IMR-90 (cell line): ENCODE results near the gene NAB1. TPM values are rescaled to one million over a fixed set of nuclear protein-coding genes. Genes with fewer than 3 reads are reported as not detected.

Source experiments
- ATAC-seq: fragments of 200-7000 bp; cut with Tn5 transposase; 2 replicates; pipeline ENCODE4 v1.9.1; 2020; ENCODE audit warnings: low read depth, mild to moderate bottlenecking, moderate library complexity
- BruUV-seq: library from RNA; stranded (reverse); fragments of 400-500 nt; replicated peaks from 2 replicates; lab custom pipeline; 2021; lab: Mats Ljungman, UMichigan
- CTCF ChIA-PET: fragments of 300-600 bp; formaldehyde crosslinking; extraction: SDS; loops from one replicate; lab custom pipeline; 2021; ENCODE audit warnings: antibody characterized with exemption; lab: Yijun Ruan, JAX
- POLR2A ChIA-PET: fragments of 300-600 bp; sonication (Branson Sonifier 250); formaldehyde crosslinking; loops from one replicate; lab custom pipeline; 2022; ENCODE audit warnings: antibody characterized with exemption; ENCODE audit not compliant: unreplicated experiment; lab: Charles Lee
- DNase-seq: peaks from one replicate; pipeline ENCODE4 v3.0.0; 2013
- H2AFZ ChIP-seq: replicated peaks from 2 replicates; pipeline ENCODE3; 2013; ENCODE audit warnings: low read length, mild to moderate bottlenecking; ENCODE audit not compliant: poor library complexity
- H2AK5ac ChIP-seq: 2 replicates; pipeline ENCODE4 v1.6.1; 2013; ENCODE audit warnings: low read depth, low read length, inconsistent platforms
- H2AK9ac ChIP-seq: replicated peaks from 2 replicates; pipeline ENCODE3; 2013; ENCODE audit warnings: mild to moderate bottlenecking, low read depth, low read length, moderate library complexity; ENCODE audit not compliant: poor library complexity
- H2BK120ac ChIP-seq: 2 replicates; pipeline ENCODE4 v1.6.1; 2013; ENCODE audit warnings: low read depth, low read length, inconsistent platforms
- H2BK15ac ChIP-seq: 3 replicates; pipeline ENCODE4 v1.6.1; 2013; ENCODE audit warnings: low read depth, low read length, inconsistent platforms
- H2BK20ac ChIP-seq: 2 replicates; pipeline ENCODE4 v1.6.1; 2013; ENCODE audit warnings: low read depth, mild to moderate bottlenecking, inconsistent platforms, low read length, moderate library complexity
- H2BK5ac ChIP-seq: 2 replicates; pipeline ENCODE4 v1.6.1; 2013; ENCODE audit warnings: mild to moderate bottlenecking, low read depth, low read length, inconsistent platforms; ENCODE audit not compliant: poor library complexity, severe bottlenecking
- H3K14ac ChIP-seq: replicated peaks from 2 replicates; pipeline ENCODE4 v1.6.1; 2013; ENCODE audit warnings: low read depth, low read length, inconsistent platforms
- H3K18ac ChIP-seq: 2 replicates; pipeline ENCODE4 v1.6.1; 2013; ENCODE audit warnings: low read depth, low read length, control low read depth
- H3K23ac ChIP-seq: 2 replicates; pipeline ENCODE4 v1.6.1; 2013; ENCODE audit warnings: low read depth, low read length, inconsistent platforms
- H3K27ac ChIP-seq: 2 replicates; pipeline ENCODE4 v1.5.1; 2013; ENCODE audit warnings: mild to moderate bottlenecking, control low read depth, low read length; ENCODE audit not compliant: insufficient read depth
- H3K27me3 ChIP-seq: 2 replicates; pipeline ENCODE4 v1.6.1; 2013; ENCODE audit warnings: low read length; ENCODE audit not compliant: control insufficient read depth, insufficient read depth
- H3K36me3 ChIP-seq: 2 replicates; pipeline ENCODE4 v1.6.1; 2013; ENCODE audit warnings: low read length, mixed read lengths; ENCODE audit not compliant: control insufficient read depth, insufficient read depth
- H3K4ac ChIP-seq: 2 replicates; pipeline ENCODE4 v1.6.1; 2013; ENCODE audit warnings: low read depth, low read length, inconsistent platforms
- H3K4me1 ChIP-seq: 2 replicates; pipeline ENCODE4 v1.6.1; 2013; ENCODE audit warnings: low read length, mixed read lengths; ENCODE audit not compliant: control insufficient read depth, insufficient read depth
- H3K4me2 ChIP-seq: 2 replicates; pipeline ENCODE4 v1.6.1; 2013; ENCODE audit warnings: low read depth, mild to moderate bottlenecking, control low read depth, low read length, moderate library complexity
- H3K4me3 ChIP-seq: 2 replicates; pipeline ENCODE4 v1.5.1; 2013; ENCODE audit warnings: low read depth, mild to moderate bottlenecking, control low read depth, low read length, moderate library complexity; ENCODE audit not compliant: insufficient read depth
- H3K56ac ChIP-seq: 2 replicates; pipeline ENCODE4 v1.6.1; 2013; ENCODE audit warnings: low read length, inconsistent platforms; ENCODE audit not compliant: insufficient read depth; ENCODE audit errors: extremely low read depth
- H3K79me1 ChIP-seq, 2 experiments: 2 replicates each; pipeline ENCODE4 v1.6.1; 2013; ENCODE audit warnings: low read length in 2 of 2, inconsistent platforms in 1 of 2, low read depth in 1 of 2
- H3K9ac ChIP-seq: 2 replicates; pipeline ENCODE4 v1.6.1; 2013; ENCODE audit warnings: low read depth, low read length, control low read depth
- H3K9me1 ChIP-seq: 2 replicates; pipeline ENCODE4 v1.6.1; 2013; ENCODE audit warnings: low read length, inconsistent platforms; ENCODE audit not compliant: insufficient read depth
- H3K9me3 ChIP-seq: 2 replicates; pipeline ENCODE4 v1.6.1; 2013; ENCODE audit warnings: low read length; ENCODE audit not compliant: control insufficient read depth, insufficient read depth
- H4K20me1 ChIP-seq: 2 replicates; pipeline ENCODE4 v1.6.1; 2013; ENCODE audit warnings: low read length, inconsistent platforms; ENCODE audit not compliant: insufficient read depth
- H4K5ac ChIP-seq: 2 replicates; pipeline ENCODE4 v1.6.1; 2013; ENCODE audit warnings: mild to moderate bottlenecking, low read depth, low read length, control low read depth
- H4K8ac ChIP-seq, 2 experiments: 2 replicates each; pipeline ENCODE4 v1.6.1; 2013; ENCODE audit warnings: low read depth in 2 of 2, low read length in 2 of 2, control low read depth in 1 of 2, inconsistent platforms in 1 of 2
- H4K91ac ChIP-seq: 2 replicates; pipeline ENCODE4 v1.6.1; 2013; ENCODE audit warnings: low read depth, low read length, inconsistent platforms; ENCODE audit not compliant: insufficient read depth
- CEBPB ChIP-seq: IDR thresholded peaks from 2 replicates; pipeline ENCODE4 v1.6.1; 2012; ENCODE audit warnings: low read depth, low read length, improper control_type of control experiment
- CHD1 ChIP-seq: IDR thresholded peaks from 2 replicates; pipeline ENCODE4 v1.6.1; 2012; ENCODE audit warnings: low read depth, low read length, improper control_type of control experiment
- CTCF ChIP-seq: conservative IDR thresholded peaks from 2 replicates; pipeline ENCODE4 v1.5.1; 2012; ENCODE audit warnings: mild to moderate bottlenecking, low read depth, low read length, improper control_type of control experiment
- ELK1 ChIP-seq: fragments of 150-350 bp; IDR thresholded peaks from 2 replicates; pipeline ENCODE4 v1.6.1; 2016; ENCODE audit warnings: low read depth, mild to moderate bottlenecking, low read length, moderate library complexity, borderline replicate concordance
- MAFK ChIP-seq: IDR thresholded peaks from 2 replicates; pipeline ENCODE4 v1.6.1; 2012; ENCODE audit warnings: low read depth, low read length, improper control_type of control experiment
- SMC3 ChIP-seq: fragments of 150-350 bp; IDR thresholded peaks from 2 replicates; pipeline ENCODE4 v1.6.1; 2016; ENCODE audit warnings: low read depth, mild to moderate bottlenecking, antibody characterized with exemption, low read length, moderate library complexity
- WGBS, 2 experiments: methylation state at CpG; one replicate each; pipeline versions ENCODE4 v1.1.5 to v1.1.7; 2013; ENCODE audit warnings: missing lambda C conversion rate in 2 of 2; ENCODE audit not compliant: insufficient read length in 1 of 2; ENCODE audit errors: extremely low coverage in 2 of 2; 5-methylcytosine and 5-hydroxymethylcytosine counted together
- dilution Hi-C: fragments of 300-500 bp; cut with HindIII; formaldehyde crosslinking; loops from one replicate; pipeline ENCODE4 v1.14.3; 2018; ENCODE audit warnings: low sequenced_read_pairs; ENCODE audit not compliant: unreplicated experiment
- in situ Hi-C: fragments of 300-500 bp; cut with MboI; formaldehyde crosslinking; loops from 3 replicates; pipeline ENCODE4 v1.14.3; 2019; ENCODE audit warnings: low sequenced_read_pairs, inconsistent platforms, mixed read lengths
- intact Hi-C: fragments of 100-400 bp; cut with micrococcal nuclease; formaldehyde crosslinking; loops from 2 replicates; pipeline ENCODE4 v1.10.0; 2022
- polyA plus RNA-seq, 3 experiments: library from polyadenylated mRNA; depleted of rRNA; stranded (reverse); fragments of >200 nt; gene quantifications; 2 replicates each; pipeline ENCODE4 v1.2.3, GENCODE V29; 2012; ENCODE audit warnings: low replicate concordance in 1 of 3
- total RNA-seq: library from RNA; depleted of rRNA; stranded (reverse); fragments of >200 nt; gene quantifications from 2 replicates; pipeline ENCODE4 v1.2.3, GENCODE V29; 2012

NAB1 gene
- total and polyA plus RNA-seq, 2 of the 4 experiments (the other 2 are of a cell fraction) = 11.9 to 31.2 TPM

DNA sequence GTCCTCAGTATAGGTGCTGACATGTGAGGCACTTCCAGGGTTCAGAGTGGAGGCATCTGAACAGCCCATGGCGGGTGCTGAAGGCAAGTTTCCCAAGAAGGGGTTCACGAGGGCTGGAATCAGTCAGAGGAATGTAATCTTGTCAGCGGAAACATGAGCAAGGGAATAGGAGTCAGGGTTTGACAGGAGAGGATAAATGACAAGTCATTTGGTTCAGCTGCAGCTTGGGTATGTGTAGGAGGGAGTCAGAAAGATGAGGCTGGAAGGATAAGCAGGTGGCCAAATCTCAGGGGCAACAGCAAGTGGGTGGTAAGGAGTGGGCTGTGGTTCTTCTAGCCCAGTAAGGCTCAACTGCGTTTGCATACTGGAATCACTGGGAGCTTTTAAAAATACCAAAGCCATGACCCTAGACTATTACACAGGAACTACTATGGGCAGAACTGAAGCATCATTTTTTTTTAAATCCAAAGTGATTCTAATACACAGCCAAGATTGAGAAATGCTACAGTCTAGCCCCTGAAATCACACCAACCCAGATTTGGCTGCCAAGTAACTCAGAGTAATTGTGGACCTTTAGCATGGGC is 41.8 kb upstream of the NAB1 start:
- no peak overlapping the region for H4K5ac ChIP-seq
- DNase-seq (peak; percentile 83), ATAC-seq (peak; percentile 85)
- peak overlapping the region; percentile 53 for H2AFZ ChIP-seq
- in situ Hi-C loops (no loop called here), intact Hi-C loops (no loop called here), dilution Hi-C loops (no loop called here)
- no peaks in the 10 kb centered on the region for H3K79me1 ChIP-seq
- POLR2A ChIA-PET = no interaction called here
- no peak overlapping the region for H3K9ac ChIP-seq
- no peaks in the 10 kb centered on the region for H3K27me3 ChIP-seq
- 38% methylated on average over 1 of the region's 4 CpGs; no CpG with 5 or more reads in 1 of the 2 experiments for WGBS, 2 experiments
- H3K27ac ChIP-seq = no peak overlapping the region
- no peak overlapping the region for H3K4me3 ChIP-seq
- H2BK5ac ChIP-seq = no peak overlapping the region
- TF ChIP-seq SMC3 (no peak), ELK1 (no peak), MAFK (no peak), CEBPB (0 out of 2 replicates have a peak, but pooled peaks have one; percentile 17), CTCF (no peak), CHD1 (no peak)
- H2AK5ac ChIP-seq = no peak overlapping the region
- 0 out of 2 replicates have a peak overlapping the region, but pooled peaks have one; percentile 3 for H4K91ac ChIP-seq
- H3K4me1 ChIP-seq = peaks cover 3% of the 10 kb centered on the region; the same call in 1 of the 2 replicates
- H2BK20ac ChIP-seq = peak overlapping the region; percentile 62; the same call in 1 of the 2 replicates
- CTCF ChIA-PET = interaction anchor here (0.6 kb wide), 1 partner anchor 16 kb away, joined by 3 read pairs; no protein-coding TSS in a partner anchor
- no peak overlapping the region for H3K23ac ChIP-seq
- no peak overlapping the region for H3K18ac ChIP-seq
- H3K56ac ChIP-seq = 0 out of 2 replicates have a peak overlapping the region, but pooled peaks have one; percentile 28
- no TSS peak for BruUV-seq
- no peak overlapping the region for H2BK15ac ChIP-seq
- no peak overlapping the region for H3K4ac ChIP-seq
- peak overlapping the region; percentile 32; the same call in 1 of the 2 replicates for H3K4me2 ChIP-seq
- no peaks in the 10 kb centered on the region for H3K36me3 ChIP-seq
- no peak overlapping the region for H3K14ac ChIP-seq
- no peaks in the 10 kb centered on the region for H4K20me1 ChIP-seq
- 0 out of 4 replicates have a peak overlapping the region, but pooled peaks of 1 of the 2 experiments have one; percentile 30 for H4K8ac ChIP-seq
- H3K9me3 ChIP-seq = no peaks in the 10 kb centered on the region
- peak overlapping the region; percentile 65; the same call in 1 of the 2 replicates for H2BK120ac ChIP-seq
- no peak overlapping the region for H2AK9ac ChIP-seq
- H3K9me1 ChIP-seq = no peaks in the 10 kb centered on the region
